SIG-M5 treated with dmso at 0.1 percent for 504 hours (cell line): ENCODE results near the gene KANSL1.

Source experiments
- DNase-seq: peaks from one replicate; lab custom pipeline; 2025; ENCODE audit not compliant: unreplicated experiment; lab: John Stamatoyannopoulos, UW

Gene KANSL1

DNA sequence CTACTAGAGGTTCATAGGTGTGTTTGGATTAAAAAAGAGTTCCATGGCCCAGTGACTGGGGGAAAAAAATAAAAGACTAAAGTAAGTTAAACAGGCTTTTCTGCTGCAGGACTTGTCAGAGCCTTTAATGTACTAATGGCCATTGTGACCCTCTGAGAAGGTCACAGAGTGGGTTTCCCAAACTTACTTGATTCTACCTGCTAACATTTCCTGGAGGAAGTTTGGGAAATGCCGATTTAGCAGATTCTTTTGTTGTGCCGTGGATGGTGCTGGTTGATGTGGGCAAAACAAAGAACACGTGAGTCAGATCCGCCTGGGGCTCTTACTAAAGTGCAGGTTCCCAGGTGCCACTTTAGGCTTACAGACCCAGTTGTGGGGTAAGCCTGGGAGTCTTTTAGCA, 207.8 kb downstream of the KANSL1 start:
- DNase-seq, result no peak

GRCh38 chr17:45984368-45984767, 208.9 kb downstream of the KANSL1 start:
- no peak for DNase-seq

- no peak for DNase-seq
These were observed 209.5 kb downstream of the KANSL1 start for GRCh38 chr17:45983614-45984310.

DNA sequence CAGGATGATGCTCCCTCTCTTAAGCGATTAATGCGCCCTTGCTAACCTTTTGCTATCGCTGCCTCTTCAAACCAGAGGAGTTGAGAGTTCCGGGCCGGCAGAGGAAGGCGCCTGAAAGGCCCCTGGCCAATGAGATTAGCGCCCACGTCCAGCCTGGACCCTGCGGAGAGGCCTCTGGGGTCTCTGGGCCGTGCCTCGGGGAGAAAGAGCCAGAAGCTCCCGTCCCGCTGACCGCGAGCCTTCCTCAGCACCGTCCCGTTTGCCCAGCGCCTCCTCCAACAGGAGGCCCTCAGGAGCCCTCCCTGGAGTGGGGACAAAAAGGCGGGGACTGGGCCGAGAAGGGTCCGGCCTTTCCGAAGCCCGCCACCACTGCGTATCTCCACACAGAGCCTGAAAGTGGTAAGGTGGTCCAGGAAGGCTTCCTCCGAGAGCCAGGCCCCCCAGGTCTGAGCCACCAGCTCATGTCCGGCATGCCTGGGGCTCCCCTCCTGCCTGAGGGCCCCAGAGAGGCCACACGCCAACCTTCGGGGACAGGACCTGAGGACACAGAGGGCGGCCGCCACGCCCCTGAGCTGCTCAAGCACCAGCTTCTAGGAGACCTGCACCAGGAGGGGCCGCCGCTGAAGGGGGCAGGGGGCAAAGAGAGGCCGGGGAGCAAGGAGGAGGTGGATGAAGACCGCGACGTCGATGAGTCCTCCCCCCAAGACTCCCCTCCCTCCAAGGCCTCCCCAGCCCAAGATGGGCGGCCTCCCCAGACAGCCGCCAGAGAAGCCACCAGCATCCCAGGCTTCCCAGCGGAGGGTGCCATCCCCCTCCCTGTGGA, 210.2 kb downstream of the KANSL1 start:
- no peak for DNase-seq

DNA sequence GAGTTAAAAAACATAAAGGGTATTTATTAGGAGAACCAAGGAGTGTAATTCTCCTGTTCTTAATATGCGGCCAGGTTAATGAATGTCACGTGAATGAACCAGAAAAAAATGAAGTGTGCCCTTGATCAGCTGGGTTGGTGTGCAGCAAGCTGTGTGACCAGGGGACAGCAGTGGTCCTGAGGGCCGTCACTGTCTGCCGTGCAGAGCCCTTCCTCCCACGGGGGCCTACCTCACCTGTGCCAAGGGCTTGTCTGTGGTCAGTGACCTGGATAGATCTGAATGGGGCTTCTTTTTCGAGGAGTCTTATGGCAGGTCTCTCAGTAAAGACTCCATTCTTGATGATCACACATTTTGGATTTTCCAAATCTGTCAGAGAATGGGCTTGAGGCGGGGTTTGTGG, 211.9 kb downstream of the KANSL1 start:
- no peak for DNase-seq

DNA sequence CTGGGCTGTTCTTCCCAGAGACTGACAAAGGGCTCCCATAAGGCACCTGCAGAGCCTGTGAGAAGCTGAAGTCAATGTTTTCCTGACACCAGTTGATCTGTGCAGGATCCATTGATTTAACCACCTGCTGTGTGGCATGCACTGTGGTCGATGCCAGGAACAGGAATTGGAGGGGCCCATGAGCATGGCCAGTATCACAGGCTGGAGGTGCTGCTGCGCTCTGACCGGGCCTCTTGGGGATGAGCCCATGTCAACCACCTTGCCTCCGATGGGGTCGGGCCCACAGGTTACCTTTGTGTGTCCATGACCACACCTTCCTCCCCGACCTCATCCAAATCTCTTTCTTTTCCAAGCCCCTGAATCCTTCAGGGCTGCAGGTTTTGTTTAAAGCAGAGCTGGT, 212.4 kb downstream of the KANSL1 start:
- DNase-seq, result no peak
